HT-29 (cell line): ENCODE measurements around the gene UBE2E2. TPM values are rescaled to one million over a fixed set of nuclear protein-coding genes. Genes with fewer than 3 reads are reported as not detected.

Source experiments
- DNase-seq: peaks from one replicate; pipeline ENCODE4 v3.0.0-alpha.2; 2015; ENCODE audit warnings: low spot score
- total RNA-seq: library from RNA; depleted of rRNA; stranded (reverse); fragments of >200 nt; shearing (Covaris generic); gene quantifications from 2 replicates; pipeline ENCODE4 v1.2.3, GENCODE V29; 2014

UBE2E2 gene
- total RNA-seq, 1 experiment from 2014 or later: 8.2 TPM

GRCh38 chr3:23438657-23439056 lies 235.5 kb downstream of the UBE2E2 start:
- DNase-seq: no peak

DNA sequence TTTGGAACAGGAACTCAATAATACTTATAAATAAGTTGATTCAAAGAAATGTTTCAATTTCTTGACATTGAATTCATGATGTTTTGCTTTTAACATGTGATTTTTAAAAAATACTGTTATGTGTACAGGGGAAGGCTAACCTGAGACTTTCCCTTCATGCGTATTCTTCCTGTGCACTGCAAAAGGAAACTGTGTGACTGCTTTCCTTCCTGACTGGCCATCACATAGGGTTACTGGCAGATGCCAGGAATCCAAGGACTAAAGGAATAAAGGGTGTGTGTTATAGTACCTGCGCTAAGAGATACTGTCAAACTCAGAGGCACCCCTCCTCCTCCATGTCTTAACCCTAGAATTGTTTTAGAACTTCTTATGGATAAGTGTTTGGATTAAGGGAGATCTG lies 236.0 kb downstream of the UBE2E2 start:
- no peak for DNase-seq

DNA sequence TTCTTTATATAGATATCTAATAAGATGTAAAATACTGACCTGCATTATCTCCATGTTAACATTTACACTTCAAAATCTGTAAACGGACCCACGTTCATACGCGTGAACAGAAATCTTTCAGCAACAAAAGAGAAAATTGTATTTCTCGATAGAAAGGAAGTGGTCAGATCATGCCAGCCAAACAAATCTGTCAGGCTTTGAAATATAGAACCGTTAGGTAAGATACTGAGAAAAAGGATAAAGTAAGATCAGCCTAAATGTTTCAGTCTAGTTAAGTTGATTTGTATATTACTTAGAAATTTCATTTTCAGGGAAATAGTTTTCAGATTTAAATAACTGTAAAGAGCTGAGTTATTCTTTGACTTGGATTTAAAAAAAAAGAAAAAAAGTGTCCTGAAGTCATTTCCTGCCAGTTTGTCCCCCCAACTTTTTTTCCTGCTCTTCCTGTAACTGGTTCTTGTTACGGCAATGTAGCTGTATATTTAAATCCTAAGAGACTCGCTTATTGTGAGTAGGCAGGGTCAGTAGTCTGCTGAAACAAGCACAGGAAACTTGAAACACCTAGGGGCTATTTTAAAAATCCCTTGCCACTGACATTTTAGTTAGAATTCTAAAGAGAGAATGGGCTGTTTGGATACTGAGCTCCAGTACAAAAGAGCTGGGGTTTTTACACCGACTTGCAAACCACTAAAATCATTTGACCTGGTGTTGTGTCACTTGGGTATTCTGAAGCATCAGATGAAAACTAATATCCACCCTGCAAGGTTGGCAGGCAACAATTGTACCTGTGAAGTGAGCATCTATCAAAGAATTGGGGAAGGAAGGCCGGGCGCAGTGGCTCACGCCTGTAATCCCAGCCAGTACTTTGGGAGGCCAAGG lies 237.5 kb downstream of the UBE2E2 start:
- DNase-seq: no peak

- no peak for DNase-seq
Measured at GRCh38 chr3:23442598-23443383, 239.7 kb downstream of the UBE2E2 start.

GRCh38 chr3:23444386-23444785 lies 241.3 kb downstream of the UBE2E2 start:
- DNase-seq: no peak

DNA sequence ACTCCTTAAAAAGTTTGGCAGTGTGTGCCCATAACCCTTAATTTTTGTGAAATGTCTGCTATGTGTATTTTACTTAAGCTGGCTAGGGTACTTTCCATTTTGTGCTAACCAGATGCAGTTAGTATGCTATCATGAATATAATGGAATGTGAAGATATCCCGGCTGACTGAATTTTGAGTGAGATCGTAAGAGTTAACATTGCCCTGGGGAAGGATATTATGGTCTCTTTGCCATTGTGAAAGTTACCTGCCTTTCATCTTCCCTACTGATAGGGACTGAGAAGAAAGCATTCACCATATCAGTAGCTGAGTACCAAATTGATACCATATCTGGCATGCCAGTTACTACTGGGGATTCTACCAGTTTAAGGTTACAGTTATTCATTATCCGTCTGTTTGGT lies 243.2 kb downstream of the UBE2E2 start:
- no peak for DNase-seq

GRCh38 chr3:23448998-23449537 lies 245.9 kb downstream of the UBE2E2 start:
- DNase-seq: no peak

- no peak for DNase-seq
Measured at GRCh38 chr3:23450051-23450450, 246.9 kb downstream of the UBE2E2 start.

GRCh38 chr3:23450806-23451205 lies 247.7 kb downstream of the UBE2E2 start:
- DNase-seq: no peak

- DNase-seq: no peak
Measured at GRCh38 chr3:23452408-23452807, 249.3 kb downstream of the UBE2E2 start.

- no peak for DNase-seq
Measured at GRCh38 chr3:23455084-23455483, 252.0 kb downstream of the UBE2E2 start.

DNA sequence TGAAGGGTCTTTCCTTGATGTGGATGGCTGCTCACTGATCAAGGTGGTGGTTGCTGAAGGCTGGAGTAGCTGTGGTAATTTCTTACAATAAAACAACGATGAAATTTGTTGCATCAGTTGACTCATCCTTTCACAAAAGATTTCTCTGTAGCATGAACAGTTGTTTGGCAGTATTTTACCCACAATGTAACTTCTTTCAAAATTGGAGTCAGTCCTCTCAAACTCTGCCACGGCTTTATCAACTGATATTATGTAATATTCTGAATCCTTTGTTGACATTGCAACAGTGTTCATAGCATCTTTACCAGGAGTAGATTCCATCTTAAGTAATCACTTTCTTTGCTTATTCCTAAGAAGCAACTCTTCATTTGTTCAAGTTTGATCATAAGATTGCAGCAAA lies 252.6 kb downstream of the UBE2E2 start:
- DNase-seq: no peak

GRCh38 chr3:23457697-23458096 lies 254.6 kb downstream of the UBE2E2 start:
- no peak for DNase-seq

DNA sequence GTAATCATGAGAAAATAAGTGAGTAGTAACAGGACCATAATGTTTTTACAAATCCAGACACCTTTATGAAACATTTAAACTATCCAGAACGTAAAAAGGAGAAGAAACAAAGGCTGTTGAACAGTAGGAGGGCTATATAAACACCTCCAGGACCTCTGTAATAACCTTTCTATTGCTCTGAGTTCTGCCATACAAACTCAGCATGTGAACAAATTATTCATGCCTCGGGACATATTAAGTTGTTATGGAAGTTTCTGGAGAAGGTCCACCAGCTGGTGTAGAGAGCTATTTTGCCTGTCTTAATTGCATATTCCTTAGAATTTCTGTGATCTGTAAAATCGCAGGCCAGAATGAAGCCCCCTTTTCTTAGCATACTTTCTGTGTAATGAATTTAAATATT lies 256.3 kb downstream of the UBE2E2 start:
- no peak for DNase-seq

DNA sequence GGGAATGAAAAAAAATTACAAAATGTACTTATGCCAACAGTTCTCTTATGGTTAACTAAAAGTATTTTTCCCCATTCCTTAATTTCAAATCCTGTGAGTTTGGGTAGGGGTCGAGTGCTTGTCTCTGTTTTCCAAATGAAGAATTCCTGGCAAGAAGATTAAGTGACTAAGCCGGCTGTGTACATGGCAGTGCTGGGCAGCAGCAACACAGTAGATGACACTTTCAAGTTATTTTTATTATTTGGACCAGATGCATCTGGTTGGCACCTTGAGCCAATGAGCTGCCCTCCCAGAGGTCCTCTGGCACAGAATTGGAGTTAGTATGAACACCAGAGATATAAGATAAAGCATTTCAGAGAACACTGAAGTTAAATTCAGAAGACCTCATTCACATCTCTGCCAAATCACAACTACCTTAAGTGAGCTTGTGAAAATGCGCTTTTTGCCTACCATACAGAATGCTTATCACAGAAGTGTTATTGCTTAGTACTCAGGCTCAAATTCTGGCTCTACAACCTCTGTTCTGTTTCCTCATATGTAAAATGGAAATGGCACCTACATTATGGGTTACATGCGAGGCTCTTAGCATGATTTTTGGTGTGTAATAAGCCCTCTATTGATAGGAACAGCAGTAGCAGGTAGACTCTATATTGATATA lies 256.9 kb downstream of the UBE2E2 start:
- DNase-seq: no peak

DNA sequence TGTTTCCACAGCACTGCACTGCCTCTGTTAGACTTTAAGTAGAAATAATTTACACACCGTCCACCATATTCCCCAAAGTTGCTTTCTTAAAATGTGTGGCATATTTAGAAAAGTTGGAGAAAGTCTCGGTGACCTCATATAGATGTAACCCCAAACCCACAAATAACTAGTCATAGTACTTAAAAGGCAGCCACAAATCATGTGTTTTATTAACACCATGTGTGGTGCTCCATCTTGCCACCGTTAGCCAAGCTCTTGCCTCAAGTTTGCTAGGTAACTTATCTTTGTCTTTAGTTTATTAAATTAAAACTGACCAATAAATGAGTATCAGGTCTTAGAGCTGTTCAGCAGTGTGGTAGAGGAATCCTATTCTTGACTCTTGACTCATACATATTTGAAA lies 257.9 kb downstream of the UBE2E2 start:
- DNase-seq: no peak

- no peak for DNase-seq
Measured at GRCh38 chr3:23463791-23464190, 260.7 kb downstream of the UBE2E2 start.

- DNase-seq: no peak
Measured at GRCh38 chr3:23465569-23465968, 262.4 kb downstream of the UBE2E2 start.

DNA sequence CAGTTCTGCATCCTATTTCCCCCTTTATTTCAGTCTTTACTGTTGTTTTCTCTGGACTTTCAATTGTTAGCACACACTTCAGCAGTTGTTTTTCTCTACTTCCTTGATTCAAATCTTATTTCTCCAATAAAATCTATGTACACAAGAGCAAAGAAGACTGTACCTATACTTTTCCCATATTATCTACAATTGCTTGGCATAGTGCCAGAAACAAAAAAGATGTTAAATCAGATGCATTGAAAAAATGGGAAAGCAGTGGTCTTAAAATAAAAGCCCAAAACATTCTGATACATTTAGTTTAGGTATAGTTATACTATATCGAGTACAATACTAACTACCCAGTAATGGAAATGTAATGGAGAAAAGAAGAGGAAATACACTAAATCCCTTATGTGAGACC lies 265.1 kb downstream of the UBE2E2 start:
- no peak for DNase-seq

DNA sequence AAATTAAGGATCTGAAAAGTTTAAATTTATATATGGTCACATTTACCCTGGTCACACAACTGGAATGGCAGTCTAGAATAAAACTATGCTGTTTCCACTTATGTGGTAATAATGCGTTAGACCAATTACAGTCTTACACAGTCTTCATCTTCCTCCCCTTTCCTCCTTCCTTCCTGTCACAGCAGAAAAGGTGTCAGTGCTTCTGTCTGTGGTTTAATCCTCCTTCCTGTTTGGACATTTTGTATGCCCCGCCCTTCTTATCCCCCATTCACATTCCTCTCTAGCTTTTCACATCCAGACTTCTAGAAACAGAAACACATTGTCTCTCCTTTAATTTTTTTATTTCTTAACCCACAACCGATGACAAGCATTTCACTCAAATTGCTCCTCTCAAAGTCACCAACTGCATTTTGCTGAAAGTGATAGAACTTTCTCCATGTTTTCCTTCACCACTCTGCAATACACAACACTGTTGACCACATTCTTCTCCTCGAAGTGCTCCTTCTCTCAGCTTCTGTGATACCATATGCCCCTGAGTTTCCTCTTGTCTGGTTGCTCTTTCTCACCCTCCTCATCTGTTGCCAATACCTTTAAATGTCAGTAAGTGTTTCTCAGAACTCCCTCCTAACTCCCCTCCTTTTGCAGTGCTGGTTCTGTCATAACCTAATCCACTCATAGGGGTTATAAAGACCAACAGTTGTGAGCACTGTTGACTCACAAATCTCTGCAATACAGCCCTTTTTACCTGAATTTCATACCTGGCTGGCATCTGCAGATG lies 271.6 kb downstream of the UBE2E2 start:
- no peak for DNase-seq

DNA sequence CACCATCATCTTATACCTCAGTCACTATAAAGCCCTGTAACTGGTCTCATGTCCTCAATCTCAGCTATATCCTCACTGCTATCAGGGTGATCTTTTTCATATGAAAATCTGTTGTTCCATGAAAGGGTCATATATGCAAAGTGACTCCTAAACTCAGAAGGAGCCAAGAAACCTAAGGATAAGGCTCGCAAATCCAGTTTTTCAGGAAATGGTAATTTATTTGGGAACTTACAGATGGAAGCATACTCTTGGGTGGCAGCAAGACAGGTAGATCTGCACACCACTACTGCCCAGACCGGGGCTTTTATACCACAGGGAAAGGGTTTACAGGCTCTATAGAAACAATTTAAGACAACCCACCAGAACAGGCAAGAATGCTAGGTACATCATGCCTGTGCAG lies 272.3 kb downstream of the UBE2E2 start:
- no peak for DNase-seq
